ENCODE data around the gene NFIA. TPM values are rescaled to one million over a fixed set of nuclear protein-coding genes. Genes with fewer than 3 reads are reported as not detected.
"Not testable (repeated sequence)": the region's sequence is repeated elsewhere in the genome, so short reads cannot be mapped to it uniquely, and the experiment has no call there.

NFIA gene
- total RNA-seq, 1 donor from 2014 or later: 68.1 TPM

DNA sequence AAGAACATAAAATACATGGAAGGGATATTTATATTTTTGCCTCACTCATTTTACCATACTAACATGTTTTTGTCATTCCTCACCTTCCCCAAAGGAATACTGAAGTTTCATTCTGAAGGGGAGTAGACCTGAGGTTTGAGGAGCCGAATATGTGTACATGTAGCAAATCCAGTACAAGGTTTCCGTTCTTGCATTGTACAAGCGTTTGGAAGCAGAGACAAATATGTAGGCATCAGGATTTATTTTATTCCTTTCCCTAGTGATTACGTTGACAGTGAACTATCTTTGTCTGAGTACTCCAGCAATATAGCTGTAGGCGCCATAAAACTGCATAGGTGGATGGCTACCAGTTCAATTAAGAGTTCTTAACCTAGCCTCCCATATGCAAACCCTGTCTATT, 191.5 kb downstream of the NFIA start:
- no peak for DNase-seq

DNA sequence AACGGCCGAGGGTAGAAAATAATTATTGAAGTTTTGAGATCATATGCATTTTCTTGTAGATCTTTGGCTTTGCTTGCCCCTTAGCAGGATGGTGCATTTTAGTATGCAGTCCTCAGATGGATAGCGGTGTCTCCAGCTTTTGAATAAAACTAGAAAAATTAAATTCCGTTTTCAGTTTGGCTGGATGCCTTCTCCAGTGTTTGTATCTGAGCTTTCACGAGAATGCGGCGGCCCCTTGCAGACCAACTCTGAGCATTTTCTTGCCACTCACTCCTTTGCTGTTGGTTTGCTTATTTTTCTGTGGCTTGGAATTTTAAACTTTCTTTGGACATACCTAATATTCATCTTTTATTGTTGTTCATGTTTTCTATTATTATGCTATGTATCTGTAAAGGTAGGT, 192.6 kb downstream of the NFIA start:
- no peak for DNase-seq

DNA sequence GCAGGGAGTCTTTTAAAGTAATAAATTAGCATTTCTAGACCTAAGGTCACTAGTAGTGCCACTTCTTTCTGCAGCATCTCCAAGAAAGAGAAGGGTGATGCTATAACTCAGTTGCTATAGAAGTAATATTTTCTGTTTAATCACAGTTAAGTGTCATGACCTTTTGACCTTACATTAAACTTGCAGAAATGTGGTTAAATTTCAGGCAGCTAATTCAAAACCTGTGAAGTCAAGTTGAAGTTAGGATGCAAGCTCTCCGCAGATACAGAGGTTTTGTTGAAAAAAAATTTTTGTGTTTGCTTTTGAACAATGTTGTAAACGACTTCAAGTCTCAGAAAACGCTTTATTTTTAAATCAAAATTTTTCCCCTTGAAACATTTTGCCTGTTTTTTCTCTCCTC, 193.9 kb downstream of the NFIA start:
- DNase-seq: no peak

DNA sequence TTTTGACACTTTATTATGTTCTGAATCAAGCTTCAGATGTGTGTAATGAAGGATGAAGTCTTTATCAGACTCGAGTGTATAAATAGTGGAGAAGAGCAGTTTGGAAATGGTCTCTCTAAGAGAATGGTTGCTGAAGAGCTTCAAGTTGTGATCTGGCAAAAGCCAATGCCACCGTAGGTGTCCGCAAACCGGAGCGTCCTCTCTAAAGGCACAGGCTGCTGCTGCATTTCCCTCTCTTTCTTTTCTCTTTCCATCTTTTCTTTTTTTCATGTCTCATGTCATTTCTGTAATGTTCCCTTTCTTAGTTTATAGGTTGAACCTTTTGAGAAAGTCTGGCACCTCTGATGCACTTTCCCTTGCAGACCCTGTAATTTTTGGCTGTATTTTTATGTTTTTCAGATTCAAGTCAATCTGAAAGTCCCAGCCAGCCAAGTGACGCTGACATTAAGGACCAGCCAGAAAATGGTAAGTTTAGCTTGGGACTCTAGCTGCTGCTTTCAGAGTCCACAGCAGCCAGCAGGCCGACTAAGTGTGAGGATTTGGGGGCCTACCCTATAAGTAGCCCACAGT, 194.8 kb downstream of the NFIA start:
- DNase-seq: no peak

DNA sequence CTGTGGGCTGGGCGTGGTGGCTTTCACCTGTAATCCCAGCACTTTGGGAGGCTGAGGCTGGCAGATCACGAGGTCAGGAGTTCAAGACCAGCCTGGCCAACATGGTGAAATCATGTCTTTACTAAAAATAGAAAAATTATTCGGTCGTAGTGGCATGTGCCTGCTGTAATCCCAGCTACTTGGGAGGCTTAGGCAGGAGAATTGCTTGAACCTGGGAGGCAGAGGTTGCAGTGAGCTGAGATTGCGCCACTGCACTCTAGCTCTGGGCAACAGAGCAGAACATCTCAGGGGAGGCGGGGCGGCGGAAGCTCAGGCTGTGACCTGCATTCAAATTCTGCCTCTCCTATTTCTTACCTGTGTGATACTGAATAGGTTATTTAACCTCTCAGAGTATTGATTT, 196.1 kb downstream of the NFIA start:
- not testable (repeated sequence) for DNase-seq

DNA sequence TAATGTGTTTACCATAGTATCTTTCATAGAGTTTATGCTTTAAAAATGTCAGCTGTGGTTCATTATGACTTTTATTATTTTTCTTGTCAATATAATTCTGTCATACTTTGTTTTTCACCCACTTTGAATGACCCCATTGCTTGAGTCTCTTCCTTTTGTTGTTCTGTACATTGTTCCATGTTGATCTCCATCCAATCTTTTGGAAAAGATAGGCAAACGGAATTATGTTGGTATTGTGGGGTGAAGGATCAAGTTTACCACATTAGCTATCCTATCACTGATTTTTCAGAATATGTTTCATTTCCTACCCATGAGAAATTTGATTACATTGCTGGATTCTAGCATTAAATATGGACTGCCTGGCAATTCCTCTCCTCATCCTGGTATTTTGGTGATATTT, 196.6 kb downstream of the NFIA start:
- no peak for DNase-seq

DNA sequence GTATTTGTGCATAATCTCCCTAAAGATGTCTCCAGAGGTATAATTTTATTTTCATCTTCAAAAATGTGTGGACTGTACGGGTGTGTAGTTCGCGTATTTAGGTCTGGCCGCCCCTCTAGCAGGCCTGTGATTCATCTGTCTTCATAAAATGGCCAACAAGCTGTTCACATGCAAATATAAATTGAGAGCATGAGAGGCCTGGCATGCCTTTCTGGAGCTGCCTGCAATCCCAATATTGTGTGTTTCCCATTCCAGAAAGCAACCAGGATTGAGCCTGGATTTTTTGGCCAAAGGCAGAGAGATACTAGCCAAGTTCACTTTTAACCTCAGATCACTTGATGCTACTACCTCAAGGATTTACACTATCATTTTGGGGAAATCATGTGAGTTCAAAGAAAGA, 197.2 kb downstream of the NFIA start:
- DNase-seq: peak; percentile 57

DNA sequence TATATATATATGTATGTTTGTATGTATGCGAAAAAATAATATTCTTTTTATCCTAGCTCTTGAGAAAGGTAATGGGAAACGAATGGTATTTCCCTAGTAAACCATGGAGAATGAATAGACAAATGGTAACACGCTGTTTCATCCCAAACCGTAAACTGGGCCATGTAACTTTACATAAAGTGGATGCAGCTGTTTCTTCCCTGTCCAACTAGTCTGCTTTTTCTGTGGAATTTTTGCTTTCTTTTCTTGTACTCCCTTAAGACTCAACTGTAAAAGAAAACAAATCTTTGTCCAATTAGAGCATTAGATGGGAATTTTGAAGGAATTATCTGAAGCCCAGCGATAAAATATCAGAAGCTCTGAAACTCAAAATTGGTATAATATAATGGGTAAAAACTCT, 198.1 kb downstream of the NFIA start:
- peak; percentile 73 for DNase-seq

DNA sequence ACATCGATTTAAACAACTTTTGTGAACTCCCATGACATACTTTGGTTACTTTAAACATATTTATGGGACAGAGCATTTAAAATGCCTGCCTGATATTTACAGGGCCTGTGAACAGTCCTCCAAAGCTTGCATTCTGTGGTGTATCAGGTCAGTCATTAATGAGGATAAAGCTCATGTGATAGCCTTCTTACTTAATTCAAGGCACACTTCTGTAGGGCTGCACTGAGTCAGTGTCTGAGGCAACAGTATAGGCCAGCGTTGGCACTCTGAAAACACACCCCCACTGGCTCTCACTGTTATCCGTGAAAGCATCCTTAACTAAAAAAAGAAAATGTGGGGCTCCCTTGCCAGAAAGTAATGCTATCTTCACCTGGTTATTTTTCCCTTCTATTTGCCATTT, 200.0 kb downstream of the NFIA start:
- DNase-seq: no peak

DNA sequence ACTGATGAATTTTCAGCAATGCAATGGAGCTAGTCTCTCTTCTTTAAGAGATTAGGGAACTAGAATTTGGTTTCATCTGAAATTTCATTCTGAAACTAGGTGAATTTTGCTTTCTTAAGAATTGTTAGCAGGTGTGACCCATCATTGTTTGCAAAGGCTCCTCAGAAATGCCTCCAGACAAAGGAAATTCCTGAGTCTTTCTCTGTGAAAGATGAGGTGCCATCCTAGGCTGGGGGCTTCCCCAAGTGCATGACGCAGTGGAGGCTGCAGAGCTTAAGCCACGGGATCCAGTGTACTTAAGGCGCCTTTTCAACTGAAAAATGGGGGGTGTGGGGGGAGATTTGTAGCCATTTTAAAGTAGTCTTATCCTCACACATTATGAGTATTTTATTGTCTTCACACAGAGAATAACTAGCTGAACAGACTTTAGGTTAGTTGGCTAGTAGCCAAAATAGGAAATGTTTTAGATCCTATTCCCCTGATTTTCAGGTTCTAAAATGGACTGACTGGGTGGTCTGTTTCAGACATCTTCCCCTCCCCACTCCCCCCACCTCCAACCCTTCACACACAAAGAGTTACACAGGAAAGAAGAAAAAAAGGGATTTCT, 202.0 kb downstream of the NFIA start:
- peak; percentile 33 for DNase-seq

DNA sequence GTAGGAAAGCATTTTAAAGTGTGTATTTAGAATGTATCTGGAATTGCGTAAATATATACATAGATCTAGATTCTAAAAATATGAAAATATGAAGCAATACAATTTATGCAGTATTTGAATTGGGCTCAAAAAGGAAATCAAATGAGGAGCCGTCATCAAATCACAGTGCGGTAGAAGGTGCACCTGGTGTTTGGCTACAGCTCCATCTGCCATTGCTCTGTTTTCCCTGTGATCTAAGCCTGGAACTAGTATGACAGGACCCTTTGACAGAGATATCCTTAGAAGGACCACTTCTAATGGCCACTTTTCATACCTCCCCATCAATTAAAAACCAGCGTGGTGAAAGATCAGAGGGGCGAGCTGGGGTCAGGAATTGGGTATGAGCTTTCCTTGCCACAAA, 202.6 kb downstream of the NFIA start:
- no peak for DNase-seq

DNA sequence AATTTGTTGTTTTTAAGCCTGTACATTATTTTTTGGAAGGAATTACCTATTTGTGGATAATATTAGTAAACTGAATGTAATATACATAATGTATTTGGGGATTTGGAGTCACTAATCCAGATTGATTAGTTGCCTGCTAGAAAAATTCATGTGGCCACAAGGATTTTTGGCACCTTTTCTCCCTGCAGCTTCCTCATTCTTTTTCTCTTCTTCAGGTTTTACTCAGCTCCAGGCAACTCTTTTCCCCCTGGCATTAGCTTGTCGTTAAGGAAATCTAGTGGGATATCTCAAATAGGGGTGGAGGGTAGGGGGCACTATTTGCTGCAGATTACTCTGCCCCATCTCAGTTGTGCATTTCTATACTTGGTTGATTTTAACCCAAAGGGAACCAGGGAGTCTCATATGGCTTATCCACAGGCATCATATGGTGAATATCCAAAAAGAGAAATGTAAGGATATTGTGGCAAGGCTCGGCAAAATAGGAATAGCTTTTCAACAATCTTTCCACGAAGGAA, 203.1 kb downstream of the NFIA start:
- DNase-seq: no peak

DNA sequence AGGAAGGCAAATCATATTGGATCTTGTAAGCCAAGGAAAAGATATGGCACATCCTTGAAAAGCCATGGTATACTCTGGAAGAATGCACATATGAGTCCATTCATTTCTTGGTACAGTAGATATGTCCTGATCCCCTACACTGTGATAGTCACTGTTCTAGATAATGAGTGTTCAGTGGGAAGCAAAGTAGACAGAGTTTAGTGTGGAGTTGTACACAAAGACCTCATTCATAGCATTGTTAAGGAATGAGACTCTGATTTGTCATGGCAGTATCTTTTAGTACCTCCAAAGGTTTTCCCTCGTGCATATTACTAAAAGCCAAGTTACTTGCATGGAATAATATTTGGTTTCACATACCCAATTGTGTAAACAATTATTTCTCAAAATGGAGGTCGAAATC, 204.7 kb downstream of the NFIA start:
- DNase-seq: no peak

DNA sequence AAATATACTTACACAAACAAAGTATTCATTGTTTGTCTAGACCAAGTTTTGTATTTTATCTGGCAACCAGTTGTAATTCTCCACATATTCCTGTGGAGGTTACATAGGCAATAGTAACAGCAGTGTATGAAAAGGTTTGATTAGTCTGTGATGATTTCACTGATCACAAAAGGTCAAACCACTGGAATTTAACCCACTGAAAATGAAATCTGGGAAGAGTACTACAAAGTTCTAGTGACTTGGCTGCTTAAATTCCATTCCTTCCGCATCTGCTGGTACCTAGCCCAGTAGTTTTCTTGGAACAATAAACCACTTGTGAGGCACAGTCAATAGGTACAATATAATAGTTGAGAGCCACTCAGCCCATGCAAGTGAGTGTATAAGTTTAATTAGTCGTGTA, 205.4 kb downstream of the NFIA start:
- DNase-seq: no peak

DNA sequence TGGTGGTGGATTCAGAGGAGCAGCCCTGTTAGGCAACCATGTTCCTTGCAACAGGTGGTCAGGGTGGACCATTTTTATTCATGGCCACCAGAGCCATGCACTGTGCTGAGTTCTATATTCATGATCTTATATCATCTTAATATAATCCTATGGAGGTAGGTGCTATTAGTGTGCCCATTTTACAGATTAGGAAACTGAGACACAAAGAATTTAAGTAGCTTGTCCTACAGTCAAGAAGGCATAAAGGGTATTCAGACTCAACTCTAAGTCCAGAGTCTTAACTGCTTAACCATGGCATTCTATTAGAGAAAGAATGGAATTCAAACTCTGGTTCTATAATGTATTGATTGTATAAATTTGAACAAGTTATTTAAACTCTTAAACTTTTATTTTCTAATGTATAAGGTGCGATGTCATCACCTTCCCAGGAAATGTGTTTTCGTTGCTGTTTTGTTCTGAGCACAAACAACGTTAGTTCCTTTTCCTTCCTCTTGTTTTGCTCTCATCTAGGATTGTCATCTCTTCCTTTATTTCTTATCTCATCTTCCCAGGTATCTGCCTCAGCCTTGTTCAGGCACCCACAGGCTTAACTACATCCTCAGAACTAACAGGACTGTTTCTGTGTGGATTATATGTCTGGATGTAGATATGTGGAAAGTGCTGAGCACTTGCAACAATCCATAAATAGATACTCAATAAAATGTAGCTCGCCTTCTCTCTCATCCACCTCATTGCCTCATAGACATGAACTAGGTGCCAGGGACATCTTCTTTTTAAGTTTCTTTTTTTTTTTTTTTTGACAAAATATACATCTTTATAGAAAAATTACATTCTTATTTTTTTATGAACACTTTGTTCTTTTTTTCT, 207.1 kb downstream of the NFIA start:
- DNase-seq: no peak

DNA sequence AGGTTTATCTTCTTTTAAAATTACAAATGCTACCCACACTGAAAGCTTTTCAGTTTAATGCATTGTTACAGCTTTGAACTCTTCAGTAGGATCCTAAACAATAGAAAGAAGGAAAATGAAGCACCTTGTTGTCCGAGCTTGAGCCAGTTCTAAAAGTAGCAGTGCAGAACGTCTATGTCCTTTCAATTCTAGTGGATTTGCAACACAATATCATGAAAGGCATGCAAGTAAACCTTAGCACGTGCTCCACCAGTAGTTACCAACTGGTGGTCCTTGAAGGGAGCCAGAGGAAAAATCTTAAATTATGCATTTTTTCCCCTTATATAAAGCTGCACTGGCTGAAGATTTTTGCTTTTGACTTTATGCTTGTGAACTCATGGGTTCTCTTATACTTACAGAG, 208.2 kb downstream of the NFIA start:
- no peak for DNase-seq

DNA sequence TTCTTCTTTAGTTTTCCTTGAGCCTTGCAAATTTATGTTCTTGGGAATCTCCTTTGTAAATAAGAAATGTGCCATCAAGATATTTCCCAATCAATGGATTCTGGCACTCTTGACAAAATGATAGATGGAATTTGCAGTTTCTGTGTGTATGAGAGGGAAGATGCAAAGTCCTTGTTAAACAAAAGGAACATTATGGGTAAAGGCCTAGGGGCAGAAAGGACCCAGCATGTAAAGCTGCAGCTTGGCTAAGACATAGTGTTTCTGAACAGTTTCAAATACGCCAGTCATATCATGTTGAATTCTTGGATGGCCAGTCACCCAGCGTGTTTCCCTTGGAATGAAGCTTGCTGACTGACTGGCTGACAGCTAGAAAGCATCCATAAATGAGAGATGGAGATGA, 210.8 kb downstream of the NFIA start:
- no peak for DNase-seq

DNA sequence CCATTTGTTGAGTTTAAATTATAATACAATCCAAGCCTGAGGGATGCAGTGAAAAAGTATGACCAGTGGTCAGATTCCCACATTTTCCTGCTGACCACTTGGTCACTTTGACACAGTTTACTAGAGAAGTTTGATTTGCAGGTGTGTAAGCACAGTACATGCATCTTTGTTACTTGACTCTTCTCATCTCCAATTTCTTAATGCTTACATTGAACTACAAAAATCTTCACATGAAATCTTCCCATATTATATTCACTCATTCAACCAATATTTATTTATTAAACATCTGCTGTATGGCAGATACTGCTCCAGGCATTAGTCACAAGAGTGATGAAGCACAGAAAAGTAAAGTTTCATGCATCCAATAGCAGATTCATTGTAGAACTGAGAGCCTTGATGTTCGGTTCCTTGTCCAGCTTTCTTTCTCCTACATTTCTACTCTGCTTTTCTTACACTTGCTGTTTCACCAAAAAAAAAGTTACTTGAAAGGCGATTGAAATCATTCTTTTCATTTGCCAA, 211.7 kb downstream of the NFIA start:
- peak; percentile 48 for DNase-seq

DNA sequence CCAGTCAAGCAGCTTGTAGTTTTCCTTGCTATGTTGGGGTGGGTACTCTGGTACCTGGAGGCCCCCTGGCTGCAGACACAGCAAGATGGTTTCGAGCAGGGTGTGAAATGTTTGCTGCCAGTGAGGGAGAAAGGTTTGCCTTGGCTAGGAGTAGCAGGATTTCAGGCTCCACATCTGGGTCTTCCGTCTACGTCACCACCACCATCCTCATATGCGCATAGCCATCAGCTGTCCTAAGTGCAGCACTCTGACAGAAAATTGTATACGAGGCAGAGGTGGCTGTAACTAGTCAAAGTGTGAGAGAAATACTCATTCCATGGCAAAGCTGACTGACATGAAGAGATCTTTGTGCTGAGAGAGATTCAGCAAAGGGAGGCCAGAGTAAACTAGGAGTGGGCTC, 212.6 kb downstream of the NFIA start:
- DNase-seq: no peak

DNA sequence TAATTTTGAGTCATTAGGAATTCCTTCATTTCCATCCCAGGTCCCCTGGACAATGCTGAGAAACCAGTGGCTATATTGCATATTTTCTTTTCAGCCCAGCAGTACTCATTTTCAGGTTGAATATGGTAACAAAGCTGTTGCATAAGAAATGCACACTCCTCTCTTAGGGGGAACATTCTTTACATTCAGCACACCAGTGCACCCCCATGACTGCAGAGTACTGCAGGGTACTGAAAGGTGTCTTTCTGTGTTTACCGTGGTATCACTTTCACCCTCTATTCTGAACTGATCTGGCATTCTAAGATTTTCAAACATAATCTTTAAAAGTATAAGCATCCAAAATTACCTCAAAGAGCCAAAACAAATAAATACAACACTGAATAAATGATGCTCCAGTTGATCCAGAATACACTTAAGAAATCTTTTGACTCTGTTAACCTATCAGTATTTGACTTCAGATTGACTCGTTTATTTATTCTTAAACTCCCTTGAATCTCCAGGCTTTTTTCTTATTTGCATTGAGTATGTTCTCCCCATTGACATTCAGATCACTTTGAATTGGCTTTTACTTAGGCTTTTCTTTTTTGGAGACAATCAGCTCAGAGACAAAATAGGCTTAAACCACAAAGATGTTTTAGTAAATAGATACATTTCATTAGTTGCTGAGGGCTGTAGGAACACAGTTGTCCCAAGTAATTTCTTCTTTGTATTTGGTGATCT, 213.6 kb downstream of the NFIA start:
- no peak for DNase-seq

DNA sequence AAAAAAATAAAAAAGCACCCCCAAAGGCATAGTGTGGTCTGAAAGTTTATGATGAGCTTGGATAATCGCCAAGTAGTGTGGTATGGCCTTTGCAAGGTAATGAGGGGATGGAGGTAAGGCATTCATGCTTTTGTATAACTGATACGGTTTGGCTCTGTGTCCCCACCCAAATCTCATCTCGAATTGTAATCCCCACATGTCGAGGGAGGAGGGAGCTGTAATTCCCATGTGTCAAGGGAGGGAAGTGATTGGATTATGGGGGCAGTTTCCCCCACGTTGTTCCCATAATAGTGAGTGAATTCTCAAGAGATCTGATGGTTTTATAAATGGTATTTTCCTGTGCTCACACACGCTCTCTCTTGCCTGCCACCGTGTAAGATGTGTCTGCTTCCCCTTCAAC, 215.5 kb downstream of the NFIA start:
- no peak for DNase-seq

DNA sequence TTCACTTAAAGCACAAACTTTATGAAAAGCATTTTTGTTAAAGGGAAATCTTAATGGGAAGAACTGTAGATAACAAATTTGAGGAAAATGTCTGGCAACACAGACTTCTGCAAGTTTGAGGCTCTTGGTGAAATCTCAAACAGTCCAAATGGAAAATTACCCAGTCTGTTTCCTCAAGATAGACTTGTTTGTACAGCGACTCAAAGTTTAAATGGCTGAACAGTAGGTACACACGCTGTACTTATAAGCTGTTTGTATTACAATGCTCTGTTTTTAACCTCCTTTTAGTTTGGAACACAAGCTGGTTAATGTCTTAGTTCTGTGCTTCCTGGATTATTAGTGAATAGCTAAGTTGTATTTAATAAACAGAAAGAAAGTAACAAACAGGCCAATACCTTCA, 217.1 kb downstream of the NFIA start:
- no peak for DNase-seq

DNA sequence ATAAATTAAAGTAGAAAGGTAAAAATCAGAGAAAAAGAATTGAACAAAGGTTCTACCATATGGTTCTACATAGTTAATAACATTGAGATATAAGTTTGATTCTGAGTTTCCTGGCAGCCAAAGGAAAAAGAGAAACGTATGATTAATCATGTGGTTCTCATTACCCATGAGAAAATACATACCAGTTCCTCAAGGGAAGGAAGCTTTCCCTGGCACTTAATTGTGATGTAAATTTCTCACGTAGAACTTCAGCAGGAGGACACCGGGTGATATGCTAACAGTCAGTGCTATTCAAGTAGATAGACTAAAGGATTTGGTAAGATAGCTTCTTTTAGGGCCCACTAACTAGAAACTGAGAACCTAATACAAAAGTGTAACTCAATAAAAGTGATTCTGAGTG, 218.5 kb downstream of the NFIA start:
- no peak for DNase-seq
